Measurements from ENCODE around the gene ACOXL. TPM values are rescaled to one million over a fixed set of nuclear protein-coding genes. Genes with fewer than 3 reads are reported as not detected.

Gene ACOXL
- total and polyA plus RNA-seq, 10 of the 15 experiments (the other 5 are each of a cell fraction or from before 2014, with no cell fraction given): 0.05 to 1.3 (median 0.71) TPM

DNA sequence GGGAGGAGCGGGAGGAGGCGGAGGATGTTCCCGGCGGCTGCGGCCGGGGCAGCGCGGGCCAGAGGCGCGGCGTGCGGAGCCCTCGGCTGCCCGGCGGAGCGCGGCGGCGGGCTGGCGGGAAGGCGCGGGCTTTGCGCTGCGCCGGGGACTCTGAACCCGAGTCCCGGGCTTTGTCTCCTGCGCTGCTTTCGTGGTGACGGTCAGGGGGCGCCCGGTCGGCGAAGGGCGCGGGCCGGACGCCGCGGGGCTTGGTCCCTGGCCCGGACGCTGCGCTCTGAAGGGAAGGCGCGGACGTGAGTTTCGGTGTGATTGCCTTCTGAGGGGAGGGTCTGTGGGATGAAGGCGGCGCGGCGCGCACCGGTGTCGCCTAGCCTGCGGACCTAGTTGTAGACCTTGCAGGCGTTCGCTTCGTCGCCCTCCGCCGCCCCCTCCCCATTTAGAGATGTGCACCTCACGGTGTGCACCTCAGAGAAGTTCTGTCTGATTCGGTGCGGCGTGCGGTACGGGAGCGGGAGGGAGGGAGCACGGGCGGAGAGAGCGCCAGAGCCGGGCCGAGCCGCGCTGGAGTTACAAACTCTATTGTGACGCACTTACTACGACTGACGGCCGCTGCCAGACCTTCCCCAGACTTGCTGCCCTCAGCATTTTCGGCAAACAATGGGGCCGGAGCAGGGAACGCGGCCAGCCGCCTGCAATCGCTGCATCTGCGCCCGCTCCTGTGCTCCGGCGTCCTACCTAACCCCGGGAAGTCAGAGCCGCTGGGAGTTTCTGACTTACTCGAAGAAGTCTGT lies 390.5 kb downstream of the ACOXL start (continued):
- TF ChIP-seq, protein P1, sequence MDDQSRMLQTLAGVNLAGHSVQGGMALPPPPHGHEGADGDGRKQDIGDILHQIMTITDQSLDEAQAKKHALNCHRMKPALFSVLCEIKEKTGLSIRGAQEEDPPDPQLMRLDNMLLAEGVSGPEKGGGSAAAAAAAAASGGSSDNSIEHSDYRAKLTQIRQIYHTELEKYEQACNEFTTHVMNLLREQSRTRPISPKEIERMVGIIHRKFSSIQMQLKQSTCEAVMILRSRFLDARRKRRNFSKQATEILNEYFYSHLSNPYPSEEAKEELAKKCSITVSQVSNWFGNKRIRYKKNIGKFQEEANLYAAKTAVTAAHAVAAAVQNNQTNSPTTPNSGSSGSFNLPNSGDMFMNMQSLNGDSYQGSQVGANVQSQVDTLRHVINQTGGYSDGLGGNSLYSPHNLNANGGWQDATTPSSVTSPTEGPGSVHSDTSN (IDR thresholded peaks at IDR 0.05; ENCODE audit: insufficient replicate concordance, low read depth, low read length): no peak
- TF ChIP-seq NBN (IDR thresholded peaks at IDR 0.05) (no peak), TCF12 (IDR thresholded peaks at IDR 0.05; ENCODE audit: low read depth, low read length) (no peak), RAD21 (IDR thresholded peaks at IDR 0.05; ENCODE audit: insufficient read depth, low read depth, low read length) (no peak), MEF2B (IDR thresholded peaks at IDR 0.05; ENCODE audit: partially characterized antibody, poor library complexity, severe bottlenecking) (no peak), ESRRA (IDR thresholded peaks at IDR 0.05; ENCODE audit: low read length) (no peak), RBBP5 (conservative IDR thresholded peaks at IDR 0.05) (no peak), BHLHE40 (IDR thresholded peaks at IDR 0.05; ENCODE audit: borderline replicate concordance in 1 of 2, low read depth in 2 of 2, low read length in 1 of 2) (peak in 1 of 2 experiments; percentile 0; a peak in 1 of 4 replicates), MTA3 (IDR thresholded peaks at IDR 0.05; ENCODE audit: borderline replicate concordance, low read length) (no peak), GATAD2B (conservative IDR thresholded peaks at IDR 0.05; ENCODE audit: low read depth) (peak; percentile 57), STAT1 (conservative IDR thresholded peaks at IDR 0.05) (no peak), ZNF217 (IDR thresholded peaks at IDR 0.05) (no peak), STAT3 (IDR thresholded peaks at IDR 0.05; ENCODE audit: low read depth, low read length) (no peak), CBX3 (IDR thresholded peaks at IDR 0.05; ENCODE audit: borderline replicate concordance, low read depth) (no peak), PML (IDR thresholded peaks at IDR 0.05; ENCODE audit: low read length) (no peak), YBX1 (IDR thresholded peaks at IDR 0.05) (no peak), BACH1 (IDR thresholded peaks at IDR 0.05; ENCODE audit: borderline replicate concordance) (0 out of 2 replicates have a peak, but pooled peaks have one; percentile 8)
- TF ChIP-seq, protein P2, sequence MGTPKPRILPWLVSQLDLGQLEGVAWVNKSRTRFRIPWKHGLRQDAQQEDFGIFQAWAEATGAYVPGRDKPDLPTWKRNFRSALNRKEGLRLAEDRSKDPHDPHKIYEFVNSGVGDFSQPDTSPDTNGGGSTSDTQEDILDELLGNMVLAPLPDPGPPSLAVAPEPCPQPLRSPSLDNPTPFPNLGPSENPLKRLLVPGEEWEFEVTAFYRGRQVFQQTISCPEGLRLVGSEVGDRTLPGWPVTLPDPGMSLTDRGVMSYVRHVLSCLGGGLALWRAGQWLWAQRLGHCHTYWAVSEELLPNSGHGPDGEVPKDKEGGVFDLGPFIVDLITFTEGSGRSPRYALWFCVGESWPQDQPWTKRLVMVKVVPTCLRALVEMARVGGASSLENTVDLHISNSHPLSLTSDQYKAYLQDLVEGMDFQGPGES (IDR thresholded peaks at IDR 0.05): no peak

Measured in GM12878 (cell line).